Right hindlimb (tissue), 1 donor: Measurements from ENCODE around the gene SLC7A7.
"Not testable (repeated sequence)": the region's sequence is repeated elsewhere in the genome, so short reads cannot be mapped to it uniquely, and the experiment has no call there.

Source experiments
- DNase-seq: peaks from one replicate; pipeline ENCODE4 v3.0.0-alpha.2; 2018

SLC7A7 gene

DNA sequence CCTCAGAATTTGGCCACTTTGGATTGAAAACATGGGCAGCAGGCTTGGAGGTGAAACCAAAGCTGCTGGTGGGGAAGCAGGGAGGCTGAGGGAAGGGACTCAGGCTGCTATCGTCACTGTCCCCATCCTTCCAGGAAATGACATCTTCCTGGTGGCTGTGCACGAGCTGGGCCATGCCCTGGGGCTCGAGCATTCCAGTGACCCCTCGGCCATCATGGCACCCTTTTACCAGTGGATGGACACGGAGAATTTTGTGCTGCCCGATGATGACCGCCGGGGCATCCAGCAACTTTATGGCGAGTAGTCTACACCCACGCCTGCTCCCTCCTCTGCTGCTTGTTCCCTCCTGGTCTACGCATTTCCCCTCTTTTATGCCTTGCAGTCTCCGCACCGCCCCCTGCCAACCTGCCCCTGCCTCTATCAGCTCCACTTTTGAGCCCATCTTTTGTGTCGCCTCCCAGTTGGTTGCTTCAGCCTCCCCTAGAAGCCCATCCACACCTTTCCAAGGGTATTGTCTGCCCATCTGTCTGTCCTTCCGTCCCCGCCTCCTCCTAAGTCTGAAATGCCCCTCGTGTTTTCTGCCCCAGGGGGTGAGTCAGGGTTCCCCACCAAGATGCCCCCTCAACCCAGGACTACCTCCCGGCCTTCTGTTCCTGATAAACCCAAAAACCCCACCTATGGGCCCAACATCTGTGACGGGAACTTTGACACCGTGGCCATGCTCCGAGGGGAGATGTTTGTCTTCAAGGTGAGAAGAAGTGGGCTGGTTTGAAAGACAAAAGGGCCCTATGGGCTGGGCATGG lies 28.1 kb upstream of the SLC7A7 start:
- no peak for DNase-seq

DNA sequence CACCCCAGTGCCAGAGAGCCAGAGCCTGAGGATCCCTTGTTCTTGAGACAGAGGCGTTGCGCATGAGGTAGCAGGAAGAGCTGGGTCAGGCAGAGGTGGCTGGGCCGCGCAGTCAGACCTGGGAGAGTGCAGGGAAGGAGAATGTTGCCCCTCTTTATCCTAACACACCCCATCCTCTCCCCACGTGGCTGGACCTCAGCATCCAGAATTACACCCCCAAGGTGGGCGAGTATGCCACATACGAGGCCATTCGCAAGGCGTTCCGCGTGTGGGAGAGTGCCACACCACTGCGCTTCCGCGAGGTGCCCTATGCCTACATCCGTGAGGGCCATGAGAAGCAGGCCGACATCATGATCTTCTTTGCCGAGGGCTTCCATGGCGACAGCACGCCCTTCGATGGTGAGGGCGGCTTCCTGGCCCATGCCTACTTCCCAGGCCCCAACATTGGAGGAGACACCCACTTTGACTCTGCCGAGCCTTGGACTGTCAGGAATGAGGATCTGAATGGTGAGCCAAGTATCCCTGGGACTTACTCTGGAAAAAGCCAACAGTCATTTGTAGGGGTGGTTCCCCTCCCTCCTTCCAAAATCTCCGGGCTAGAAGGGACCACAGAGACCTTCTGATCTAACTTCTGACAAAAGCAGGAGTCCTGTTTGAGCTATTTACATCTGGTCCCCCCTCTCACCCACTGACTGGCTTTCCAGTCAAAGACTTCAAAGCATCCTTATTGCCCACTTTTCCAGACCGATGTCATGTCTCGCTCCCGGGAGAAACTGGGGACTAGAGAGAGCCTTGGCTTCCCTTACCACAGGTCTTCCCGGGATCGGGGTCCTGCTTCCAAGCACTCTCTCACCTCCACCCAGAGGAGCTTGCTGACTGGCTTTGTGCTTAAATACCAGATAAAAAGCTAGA lies 27.2 kb upstream of the SLC7A7 start:
- DNase-seq: no peak

DNA sequence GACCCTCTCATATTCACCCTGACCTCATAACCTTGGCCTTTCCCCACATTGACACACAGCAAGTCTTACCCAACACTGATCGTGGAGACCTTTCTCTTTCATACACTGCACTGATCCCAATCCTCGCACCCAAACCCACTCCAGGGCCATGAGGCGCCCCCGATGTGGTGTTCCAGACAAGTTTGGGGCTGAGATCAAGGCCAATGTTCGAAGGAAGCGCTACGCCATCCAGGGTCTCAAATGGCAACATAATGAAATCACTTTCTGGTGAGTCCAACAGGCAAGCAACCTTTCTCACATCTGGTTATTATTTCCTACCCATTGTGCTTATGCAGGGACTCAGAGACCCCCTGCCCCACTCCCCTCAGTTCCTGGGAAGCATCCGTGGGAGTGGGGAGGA lies 26.5 kb upstream of the SLC7A7 start:
- no peak for DNase-seq

DNA sequence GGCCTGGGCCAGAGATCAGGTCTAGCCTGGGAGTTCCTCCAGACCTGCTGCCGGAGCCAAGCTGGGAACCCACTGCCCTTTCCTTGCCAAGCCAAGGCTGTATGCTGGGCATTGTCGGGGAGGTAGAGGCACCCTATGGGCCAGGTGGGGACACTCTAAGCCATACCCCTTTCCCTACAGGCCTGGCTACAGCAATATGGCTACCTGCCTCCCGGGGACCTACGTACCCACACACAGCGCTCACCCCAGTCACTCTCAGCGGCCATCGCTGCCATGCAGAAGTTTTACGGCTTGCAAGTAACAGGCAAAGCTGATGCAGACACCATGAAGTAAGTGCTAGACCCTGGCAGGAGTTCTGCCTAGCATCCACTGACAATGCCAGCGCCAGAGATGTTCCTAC lies 26.1 kb upstream of the SLC7A7 start:
- no peak for DNase-seq

DNA sequence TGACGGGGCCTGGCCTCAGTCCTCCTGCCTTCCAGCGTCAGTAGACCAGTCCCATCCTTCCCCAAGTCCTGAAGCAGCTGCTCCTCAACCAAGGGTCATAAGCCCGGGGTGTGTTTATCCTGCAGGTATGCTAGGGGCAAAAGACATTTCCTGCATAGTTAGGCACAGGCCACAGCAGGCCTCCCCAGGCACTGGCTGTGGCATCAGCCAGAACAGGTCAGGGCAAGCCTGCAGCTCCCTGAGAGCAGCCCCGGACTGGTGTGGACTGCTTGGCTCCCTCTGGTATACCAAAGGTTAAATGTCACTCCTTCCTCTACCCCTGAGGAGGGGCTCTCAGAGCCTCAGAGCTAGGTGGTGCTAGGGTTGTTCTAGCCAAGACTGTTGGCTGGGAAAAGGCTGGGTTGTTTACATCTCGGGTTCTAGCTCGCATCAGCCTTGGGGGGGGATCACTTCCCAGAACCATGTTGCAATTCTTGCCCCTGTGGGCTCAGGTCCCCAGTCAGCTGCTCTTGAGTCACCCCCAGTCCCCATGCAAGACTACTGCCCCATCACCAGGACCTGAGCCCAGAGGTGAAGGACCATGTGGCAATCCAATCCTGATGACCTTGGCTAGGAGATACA lies 24.0 kb upstream of the SLC7A7 start:
- no peak for DNase-seq

DNA sequence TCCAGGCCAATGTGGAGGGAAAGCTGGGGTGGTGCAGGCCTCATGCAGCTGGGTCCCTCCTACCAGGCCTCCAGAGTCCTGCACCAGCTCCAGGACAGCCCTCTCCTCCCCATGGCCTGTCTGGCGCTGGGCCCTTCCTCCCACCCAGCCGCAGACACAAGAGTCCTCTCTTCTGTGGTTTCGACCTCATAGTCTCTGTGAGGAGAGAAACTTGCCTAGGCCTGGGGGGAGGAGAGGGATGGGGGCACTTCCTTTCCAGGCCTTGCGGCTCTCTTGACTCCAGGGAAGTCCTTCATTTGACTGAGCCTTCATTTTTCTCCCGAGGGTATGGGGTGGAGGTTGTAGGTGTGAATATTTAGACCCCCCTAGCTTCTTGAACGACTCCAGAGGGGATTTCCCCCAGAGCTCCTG lies 23.4 kb upstream of the SLC7A7 start:
- peak; percentile 68 for DNase-seq

DNA sequence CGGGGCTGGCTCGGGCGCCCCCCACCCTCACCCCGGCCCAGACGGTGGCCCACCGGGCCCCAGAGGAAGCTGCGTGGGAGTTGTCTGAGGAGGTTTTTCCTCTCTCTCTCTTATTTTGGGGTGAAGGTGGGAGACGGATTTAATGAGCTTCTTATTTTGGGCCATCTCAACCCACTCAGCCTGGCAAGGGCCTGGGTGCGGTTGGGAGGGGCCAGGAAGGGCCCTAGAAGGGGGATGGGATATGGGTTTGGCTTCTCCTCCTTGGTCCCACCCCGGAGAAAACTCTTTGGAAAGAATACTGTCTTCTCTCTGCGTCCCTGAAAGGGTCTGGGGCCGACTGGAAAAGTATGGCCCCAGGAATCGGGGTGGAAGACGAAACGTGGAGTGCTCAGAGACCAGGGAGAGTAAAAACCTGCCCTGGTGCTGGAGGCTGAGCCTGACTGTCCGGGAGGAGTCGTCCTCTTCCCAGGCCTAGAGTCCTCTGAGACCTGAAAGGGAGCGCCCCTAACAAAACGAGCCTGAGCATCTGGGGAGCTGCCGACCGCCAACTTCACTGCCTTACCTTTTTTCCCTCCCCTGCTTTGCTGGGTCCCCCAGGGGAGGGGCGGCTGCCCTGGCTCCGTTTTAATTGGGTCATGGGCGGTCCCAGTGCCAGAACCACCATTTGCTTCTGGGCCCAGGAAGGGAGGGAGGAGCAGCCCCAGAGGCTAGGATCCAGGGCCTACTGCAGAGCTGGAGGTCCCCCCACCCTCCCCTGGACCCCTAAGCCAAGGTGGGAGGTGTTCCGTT lies 22.7 kb upstream of the SLC7A7 start:
- DNase-seq: peak; percentile 61

DNA sequence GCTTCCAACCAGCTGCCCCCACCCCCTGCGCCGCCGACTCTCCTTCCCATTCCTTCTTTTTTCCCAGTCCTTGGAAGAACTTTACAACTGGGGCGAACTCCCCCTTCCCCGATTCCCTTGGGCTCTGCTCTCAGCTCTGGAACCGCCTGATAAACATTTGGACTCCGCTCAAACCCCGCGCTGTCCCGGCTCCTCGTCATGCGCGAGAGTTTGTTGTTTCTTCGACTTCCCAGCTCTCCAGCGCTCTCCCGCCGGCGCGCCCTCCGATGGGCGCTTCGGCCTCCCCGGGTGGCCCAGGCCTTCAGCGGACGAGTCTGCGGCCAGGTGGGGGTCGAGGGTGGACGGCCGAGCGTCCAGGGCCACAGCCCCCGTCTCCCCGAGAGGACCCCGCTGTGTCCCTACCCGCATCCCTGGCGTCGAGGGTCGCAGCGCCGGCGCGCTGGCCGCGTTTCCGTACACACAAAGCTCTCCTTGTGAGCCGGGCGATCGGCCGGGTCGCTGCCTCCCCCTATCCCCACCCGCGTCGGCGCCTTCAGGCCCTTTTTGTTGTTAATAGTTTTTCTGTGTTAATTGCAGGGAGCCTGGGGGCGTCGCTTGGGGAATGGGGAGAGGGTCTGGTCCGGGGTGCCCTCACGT lies 22.0 kb upstream of the SLC7A7 start:
- DNase-seq: peak; percentile 82

DNA sequence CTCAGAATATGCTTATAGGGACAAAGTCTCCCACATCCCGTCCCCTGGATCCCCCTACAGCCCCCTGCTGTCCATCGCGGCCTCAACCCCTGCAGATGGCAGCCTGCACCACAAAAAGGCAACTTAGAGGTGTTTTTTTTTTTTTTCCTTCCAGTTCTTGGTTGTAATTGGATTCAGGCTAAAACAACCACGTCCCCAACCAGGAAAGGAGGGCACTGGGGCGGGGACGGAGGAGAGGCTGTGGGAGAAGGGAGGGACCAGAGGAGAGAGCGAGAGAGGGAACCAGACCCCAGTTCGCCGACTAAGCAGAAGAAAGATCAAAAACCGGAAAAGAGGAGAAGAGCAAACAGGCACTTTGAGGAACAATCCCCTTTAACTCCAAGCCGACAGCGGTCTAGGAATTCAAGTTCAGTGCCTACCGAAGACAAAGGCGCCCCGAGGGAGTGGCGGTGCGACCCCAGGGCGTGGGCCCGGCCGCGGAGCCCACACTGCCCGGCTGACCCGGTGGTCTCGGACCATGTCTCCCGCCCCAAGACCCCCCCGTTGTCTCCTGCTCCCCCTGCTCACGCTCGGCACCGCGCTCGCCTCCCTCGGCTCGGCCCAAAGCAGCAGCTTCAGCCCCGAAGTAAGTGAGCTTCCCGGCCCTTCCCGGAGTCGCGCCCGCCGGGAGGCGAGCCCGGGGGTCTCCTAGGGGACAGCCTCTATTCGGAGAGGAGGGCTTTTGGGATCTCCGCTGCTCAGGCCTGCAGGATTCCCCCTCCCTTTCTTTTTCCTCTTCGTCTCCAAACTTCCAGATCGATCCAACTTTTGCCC lies 21.3 kb upstream of the SLC7A7 start, which contains the start of gene MMP14:
Gene MMP14 (plus strand): TSS at position 285 of the 813 bp plus-strand sequence. CDS start 233 bp downstream, at position 518.
- DNase-seq: peak; percentile 92

DNA sequence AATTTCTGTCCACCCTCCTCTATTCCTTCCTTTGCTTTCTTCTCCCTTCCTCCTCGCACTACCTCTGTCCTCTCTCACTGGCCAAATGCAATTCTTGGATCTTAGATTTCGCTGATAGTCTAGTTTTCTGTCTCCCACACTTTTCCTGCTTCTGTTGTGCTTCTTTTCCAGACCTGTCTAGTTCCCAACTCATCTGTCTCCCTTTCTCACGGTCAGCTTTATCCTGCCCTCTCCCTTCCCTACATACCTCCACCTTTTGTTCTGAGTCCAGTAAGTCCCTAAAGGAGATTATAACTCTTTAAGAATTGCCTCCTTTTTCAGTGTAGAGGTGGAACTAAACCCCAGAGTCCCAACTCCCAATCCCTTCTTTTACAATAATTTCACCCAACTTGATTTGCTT lies 20.3 kb upstream of the SLC7A7 start:
- no peak for DNase-seq

DNA sequence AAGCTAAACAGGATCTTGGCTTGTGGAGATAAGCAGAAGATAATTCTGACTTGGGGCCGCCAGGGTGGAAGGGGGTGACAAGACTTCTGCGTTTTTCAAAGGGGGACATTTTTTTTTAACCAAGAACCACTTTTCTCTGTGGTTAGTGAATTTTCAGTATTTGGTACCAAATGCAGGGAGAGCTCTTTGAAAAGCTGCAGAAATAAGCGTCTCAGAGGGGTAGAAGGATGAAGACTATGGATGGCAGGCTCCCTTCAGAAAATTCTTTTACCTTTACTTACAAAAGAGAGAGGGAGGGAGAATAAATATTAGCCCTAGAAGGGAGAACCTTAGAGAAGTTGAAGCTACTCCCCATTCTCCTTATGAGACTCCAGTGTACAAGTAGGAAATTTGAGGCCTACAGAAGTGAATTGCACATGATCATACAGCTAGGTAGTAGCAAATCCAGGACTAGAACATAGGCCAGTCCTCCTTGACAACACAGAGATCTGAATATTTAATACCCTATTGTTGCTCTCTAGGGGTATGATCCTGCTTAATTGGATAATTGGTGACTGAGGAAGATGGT lies 15.3 kb upstream of the SLC7A7 start:
- no peak for DNase-seq

DNA sequence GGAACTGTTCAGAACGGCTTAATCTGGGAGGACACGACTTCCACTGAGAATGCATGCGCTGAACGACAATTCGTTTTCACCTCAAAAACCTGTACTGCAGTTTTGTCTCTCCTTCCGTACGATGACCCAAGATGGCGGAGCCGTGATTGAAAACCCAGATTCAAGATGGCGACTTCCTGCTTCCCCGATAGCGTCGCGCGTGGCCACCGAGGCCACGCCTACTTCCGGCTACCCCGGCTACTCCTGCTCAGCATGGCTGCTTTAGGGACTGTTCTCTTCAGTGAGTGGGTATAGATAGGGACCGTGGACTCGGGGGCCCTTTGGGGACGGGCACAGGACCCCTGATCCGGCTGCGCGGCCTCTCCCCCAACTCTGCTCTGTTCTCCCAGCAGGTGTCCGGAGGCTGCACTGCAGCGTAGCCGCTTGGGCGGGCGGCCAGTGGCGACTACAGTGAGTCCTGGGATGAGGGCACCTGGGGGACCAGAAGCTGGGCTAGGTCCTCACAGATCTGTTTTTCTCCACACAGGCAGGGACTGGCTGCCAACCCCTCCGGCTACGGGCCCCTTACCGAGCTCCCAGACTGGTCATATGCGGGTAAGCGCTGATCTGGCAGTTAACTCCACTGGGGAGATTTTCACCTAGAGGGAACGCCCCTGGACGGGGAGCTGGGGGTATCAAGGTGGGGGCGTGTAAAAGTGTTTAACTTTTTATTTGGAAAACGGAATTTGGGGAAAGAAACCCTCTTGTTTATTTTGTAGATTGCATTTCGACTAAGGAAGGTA lies 14.6 kb upstream of the SLC7A7 start, which contains the start of gene MRPL52:
Gene MRPL52 (plus strand): TSS at position 227 of the 782 bp plus-strand sequence. CDS start 26 bp downstream, at position 253.
- peak; percentile 94 for DNase-seq

DNA sequence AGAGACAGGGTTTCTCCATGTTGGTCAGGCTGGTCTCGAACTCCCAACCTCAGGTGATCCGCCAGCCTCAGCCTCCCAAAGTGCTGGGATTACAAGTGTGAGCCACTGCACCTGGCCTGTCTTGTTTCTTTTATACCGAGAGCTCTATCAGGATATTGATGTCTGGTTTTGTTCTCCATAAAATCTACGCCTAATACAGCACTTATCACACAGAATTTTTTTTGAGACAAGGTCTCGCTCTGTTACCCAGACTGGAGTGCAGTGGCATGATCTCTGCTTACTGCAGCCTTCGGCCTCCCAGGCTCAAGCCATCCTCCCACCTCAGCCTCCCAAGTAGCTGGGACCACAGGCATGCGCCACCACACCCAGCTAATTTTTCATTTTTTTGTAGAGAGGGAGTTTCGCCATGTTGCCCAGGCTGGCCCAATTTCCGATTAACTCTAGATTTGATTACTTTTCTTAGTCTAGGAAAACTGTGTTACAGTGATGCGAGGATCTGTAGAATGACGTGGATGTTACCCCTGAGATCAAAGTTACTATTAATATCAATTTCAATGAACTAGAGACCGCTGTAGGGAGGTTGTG lies 13.9 kb upstream of the SLC7A7 start:
- not testable (repeated sequence) for DNase-seq

DNA sequence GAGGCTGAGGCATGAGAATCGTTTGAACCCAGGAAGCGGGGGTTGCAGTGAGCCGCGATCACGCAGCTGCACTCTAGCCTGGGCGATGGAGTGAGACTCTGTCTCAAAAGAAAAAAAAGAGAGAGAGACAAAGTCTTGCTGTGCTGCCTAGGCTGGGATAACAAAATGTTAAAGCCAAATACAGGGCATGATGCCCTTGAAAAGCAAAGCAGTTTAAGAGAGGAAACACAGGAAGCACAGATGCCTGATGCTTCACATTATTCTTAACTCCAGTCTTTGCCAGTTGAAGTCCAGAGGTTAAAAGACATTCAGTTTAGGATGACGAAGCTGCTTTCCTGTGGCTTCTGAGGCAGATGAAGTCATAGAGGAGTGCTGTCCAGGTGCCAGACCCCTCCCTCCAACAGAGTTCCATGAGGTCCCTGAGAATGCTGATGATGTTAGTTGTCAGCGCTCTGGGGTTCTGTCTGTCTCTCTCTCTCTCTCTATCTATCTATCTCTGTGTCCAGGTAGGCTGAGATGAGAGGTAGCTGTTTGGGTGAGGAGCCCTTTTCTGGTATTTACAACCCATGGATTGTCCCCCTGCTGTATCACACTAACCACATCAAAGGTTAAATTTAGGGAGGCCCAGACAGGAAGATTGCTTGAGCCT lies 9.6 kb upstream of the SLC7A7 start:
- DNase-seq: peak; percentile 78

DNA sequence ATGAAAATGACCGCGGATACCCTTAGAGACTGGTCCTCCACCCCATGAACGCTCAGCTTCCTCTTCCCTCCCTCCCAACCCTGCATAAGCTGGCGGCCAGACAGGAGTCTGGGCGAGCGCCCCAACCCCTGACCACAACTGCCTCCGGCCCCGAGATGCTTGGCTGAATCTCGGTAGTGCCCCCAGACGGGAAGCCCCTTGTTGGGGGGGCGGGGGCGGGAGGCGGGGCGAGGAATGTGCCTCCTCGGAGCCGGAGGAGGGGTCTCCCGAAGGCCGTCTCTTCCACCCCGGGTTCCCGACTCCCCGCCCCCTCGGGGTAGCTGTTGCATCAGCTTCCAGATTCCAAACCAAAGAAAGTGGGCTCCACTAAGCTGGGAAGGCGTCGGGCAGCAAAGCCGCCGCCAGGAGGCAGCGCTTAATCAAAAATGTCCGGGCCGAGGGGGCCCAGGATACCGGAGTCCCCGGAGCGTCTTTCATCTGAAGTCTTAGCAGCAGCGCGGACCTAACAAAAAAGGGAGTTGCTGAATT lies 7.4 kb upstream of the SLC7A7 start:
- DNase-seq: peak; percentile 95

DNA sequence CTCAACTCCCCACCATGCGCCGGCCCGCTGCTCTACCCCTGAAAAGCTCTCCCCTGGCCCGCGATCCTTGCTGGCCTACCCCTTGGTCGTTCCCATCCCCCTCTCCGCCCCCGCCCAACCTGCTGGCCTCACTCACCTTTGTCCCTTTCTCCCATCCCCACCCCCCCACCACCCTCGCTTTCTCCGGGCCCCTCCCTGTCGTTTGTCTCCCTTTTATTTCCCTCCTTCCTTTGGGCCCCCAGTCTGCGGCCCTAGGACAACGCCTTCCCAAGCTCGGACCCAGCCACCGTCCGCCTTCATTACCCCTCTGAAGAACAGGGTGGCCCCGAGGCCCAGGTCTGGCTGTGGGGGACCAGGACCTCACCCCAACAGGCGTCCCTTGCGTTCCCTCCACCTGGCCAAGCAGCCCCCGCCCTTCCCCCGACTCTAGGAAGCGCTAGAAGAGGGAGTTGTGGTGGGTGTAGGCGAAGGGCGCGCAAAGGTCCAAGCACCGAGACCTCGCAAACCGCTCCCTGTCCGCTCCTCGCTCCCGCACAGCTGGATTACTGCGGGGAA lies 6.9 kb upstream of the SLC7A7 start:
- peak; percentile 47 for DNase-seq

DNA sequence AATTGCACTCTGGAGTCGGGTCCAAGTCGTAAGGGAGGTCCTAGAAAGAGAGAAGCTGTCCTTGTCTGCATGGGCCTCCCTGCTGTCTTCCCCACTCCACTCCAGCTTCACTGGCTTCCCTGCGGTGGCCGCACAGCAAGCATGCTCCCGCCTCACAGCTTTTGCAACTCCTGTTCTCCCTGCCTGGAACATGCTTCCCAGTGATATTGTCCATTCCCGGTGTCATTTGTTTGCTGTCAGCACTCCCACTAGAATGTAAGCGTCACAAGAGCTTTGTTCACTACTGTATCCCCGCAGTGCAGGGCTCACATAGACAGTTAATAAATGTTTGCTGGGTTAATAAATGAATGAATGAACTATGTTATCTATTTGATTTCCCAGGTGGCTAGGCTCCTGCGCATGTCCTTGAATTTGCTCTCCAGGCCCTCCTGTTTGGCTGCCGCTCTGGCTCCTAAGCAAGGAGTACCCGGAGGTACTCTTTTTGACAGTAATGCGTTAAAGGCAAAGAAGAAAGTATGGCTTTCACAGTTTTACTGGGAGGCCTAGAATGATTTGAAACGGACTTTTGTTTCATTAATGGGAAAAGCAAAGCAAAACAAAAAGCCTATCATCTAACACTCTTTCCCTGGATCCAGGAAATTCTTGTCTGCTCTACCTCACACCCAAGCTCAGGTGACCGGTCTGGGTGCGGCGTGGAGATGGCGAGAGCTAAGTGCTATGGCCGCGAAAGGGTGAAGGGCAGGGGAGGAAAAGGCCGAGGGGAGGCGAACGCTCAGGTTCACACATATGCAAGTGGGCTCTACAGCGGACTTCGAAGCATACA lies 6.2 kb upstream of the SLC7A7 start:
- peak; percentile 36 for DNase-seq
